ENCODE data around the gene GMDS. TPM values are rescaled to one million over a fixed set of nuclear protein-coding genes. Genes with fewer than 3 reads are reported as not detected.

Gene GMDS
- total RNA-seq, 1 donor from 2014 or later, result 7.2 TPM

DNA sequence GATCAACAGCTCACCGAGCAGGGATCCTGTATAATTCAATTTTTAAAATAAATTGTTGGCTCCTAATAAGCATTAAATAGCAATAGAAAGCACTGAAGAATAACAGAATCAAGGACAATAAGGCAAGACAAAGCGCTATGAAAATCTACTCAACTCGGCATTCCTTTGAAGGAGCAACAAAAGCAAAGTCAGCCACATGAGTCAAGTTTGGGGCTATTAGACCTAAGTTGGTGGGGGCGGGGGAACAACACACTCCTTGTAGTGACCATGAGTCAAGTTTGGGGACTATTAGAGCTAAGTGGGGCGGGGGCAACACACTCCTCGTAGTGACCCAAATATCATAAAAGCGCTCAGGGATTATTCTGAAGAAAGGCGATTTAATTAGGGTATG lies 515.7 kb downstream of the GMDS start:
- TF ChIP-seq, protein P1, sequence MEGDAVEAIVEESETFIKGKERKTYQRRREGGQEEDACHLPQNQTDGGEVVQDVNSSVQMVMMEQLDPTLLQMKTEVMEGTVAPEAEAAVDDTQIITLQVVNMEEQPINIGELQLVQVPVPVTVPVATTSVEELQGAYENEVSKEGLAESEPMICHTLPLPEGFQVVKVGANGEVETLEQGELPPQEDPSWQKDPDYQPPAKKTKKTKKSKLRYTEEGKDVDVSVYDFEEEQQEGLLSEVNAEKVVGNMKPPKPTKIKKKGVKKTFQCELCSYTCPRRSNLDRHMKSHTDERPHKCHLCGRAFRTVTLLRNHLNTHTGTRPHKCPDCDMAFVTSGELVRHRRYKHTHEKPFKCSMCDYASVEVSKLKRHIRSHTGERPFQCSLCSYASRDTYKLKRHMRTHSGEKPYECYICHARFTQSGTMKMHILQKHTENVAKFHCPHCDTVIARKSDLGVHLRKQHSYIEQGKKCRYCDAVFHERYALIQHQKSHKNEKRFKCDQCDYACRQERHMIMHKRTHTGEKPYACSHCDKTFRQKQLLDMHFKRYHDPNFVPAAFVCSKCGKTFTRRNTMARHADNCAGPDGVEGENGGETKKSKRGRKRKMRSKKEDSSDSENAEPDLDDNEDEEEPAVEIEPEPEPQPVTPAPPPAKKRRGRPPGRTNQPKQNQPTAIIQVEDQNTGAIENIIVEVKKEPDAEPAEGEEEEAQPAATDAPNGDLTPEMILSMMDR (IDR thresholded peaks at IDR 0.05; ENCODE audit: borderline replicate concordance), result no peak
- intact Hi-C loops (cut with micrococcal nuclease), result no loop called here
- no peak overlapping the region for H3K27ac ChIP-seq (replicated peaks)
- H3K36me3 ChIP-seq, result no peaks in the 10 kb centered on the region
- DNase-seq, result no peak
- peaks cover 15% of the 10 kb centered on the region for H3K9me3 ChIP-seq (replicated peaks)
- no peak overlapping the region for H3K4me3 ChIP-seq
- H3K27me3 ChIP-seq (ENCODE audit: low read depth), result no peaks in the 10 kb centered on the region
- no peaks in the 10 kb centered on the region for H3K4me1 ChIP-seq

DNA sequence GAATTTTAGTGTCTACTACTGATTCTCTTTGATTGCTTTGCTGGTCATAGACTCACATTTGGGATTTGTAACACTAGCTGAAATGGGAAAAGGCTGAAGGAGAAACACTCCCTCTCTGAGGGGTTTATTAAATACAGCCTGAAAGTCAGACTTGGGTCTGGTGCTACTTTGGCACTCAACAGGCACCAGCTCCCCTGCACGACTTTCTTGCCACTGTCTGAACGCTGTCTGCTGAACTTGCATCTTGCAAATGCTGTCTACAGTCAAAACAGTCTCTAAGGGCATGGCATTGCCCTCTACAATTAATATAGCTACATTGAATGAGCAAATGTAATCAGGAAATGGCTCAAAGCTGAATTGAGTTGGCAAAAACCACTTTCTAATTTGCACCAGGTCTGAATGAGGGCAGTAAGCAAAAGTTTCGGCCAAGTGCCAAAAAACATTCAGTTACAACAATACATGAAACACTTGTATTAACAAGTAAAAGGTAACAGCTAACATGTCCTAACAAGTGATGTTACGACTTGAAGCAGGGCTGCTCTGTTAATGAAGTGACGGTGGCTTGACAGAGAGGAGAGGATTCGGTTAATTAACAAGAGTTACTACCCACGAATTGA lies 516.2 kb downstream of the GMDS start:
- H3K27me3 ChIP-seq (ENCODE audit: low read depth), result no peaks in the 10 kb centered on the region
- H3K9me3 ChIP-seq (replicated peaks), result peaks cover 15% of the 10 kb centered on the region
- TF ChIP-seq, protein P1 (IDR thresholded peaks at IDR 0.05; ENCODE audit: borderline replicate concordance), result no peak
- H3K4me1 ChIP-seq, result peaks cover 2% of the 10 kb centered on the region
- H3K27ac ChIP-seq (replicated peaks), result no peak overlapping the region
- H3K4me3 ChIP-seq, result no peak overlapping the region
- intact Hi-C loops (cut with micrococcal nuclease), result no loop called here
- no peaks in the 10 kb centered on the region for H3K36me3 ChIP-seq
- no peak for DNase-seq

DNA sequence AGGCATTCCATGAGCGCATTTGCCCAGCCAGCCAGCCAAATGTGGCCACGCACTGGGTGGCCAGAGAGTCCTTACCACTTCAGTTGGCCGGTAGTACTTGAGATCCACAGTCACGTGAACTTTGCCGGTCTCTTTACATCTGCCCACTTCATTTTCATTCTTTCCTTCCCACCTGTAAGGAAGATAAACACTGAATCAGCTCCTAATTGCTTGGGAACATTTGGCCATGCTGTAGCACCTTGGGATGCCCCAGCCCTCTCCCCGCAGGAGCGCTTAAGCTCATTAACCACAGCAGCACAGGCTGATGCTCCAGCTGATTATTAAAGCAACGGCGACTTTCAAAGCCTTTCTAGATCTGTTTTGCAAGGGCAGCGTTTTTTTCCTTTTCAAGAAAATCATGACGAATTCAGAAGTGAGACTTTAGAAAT lies 519.0 kb downstream of the GMDS start:
- no peaks in the 10 kb centered on the region for H3K36me3 ChIP-seq
- TF ChIP-seq, protein P1 (IDR thresholded peaks at IDR 0.05; ENCODE audit: borderline replicate concordance), result no peak
- H3K4me3 ChIP-seq, result no peak overlapping the region
- intact Hi-C loops (cut with micrococcal nuclease), result no loop called here
- no peaks in the 10 kb centered on the region for H3K27me3 ChIP-seq (ENCODE audit: low read depth)
- no peak overlapping the region for H3K27ac ChIP-seq (replicated peaks)
- DNase-seq, result no peak
- peaks cover 8% of the 10 kb centered on the region for H3K4me1 ChIP-seq
- H3K9me3 ChIP-seq (replicated peaks), result peaks cover 10% of the 10 kb centered on the region

DNA sequence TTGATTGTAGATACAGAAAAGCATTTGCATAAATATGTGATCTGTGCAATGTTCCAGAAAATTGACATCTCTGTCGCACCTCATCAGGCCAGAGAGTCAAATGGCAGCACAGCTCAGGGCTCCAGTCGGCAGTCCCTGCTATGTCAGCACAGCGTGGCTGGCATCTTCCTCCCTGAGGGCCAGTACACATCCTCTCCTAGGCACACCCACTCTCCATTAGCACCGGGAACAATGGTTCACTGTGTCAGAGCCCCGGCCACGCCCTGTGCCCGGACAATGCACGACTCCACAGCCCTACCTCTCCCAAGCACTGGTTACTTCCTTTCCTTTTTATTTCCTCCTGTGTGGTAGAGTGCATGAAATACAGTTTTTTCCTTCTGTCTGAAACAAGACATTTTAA lies 520.8 kb downstream of the GMDS start:
- peak overlapping the region; percentile 78 for H3K27ac ChIP-seq (replicated peaks)
- H3K4me1 ChIP-seq, result peaks cover 8% of the 10 kb centered on the region
- TF ChIP-seq, protein P1 (IDR thresholded peaks at IDR 0.05; ENCODE audit: borderline replicate concordance), result no peak
- H3K36me3 ChIP-seq, result no peaks in the 10 kb centered on the region
- H3K9me3 ChIP-seq (replicated peaks), result no peaks in the 10 kb centered on the region
- peak overlapping the region; percentile 9 for H3K4me3 ChIP-seq
- no peaks in the 10 kb centered on the region for H3K27me3 ChIP-seq (ENCODE audit: low read depth)
- intact Hi-C loops (cut with micrococcal nuclease), result no loop called here
- DNase-seq, result peak; percentile 53

DNA sequence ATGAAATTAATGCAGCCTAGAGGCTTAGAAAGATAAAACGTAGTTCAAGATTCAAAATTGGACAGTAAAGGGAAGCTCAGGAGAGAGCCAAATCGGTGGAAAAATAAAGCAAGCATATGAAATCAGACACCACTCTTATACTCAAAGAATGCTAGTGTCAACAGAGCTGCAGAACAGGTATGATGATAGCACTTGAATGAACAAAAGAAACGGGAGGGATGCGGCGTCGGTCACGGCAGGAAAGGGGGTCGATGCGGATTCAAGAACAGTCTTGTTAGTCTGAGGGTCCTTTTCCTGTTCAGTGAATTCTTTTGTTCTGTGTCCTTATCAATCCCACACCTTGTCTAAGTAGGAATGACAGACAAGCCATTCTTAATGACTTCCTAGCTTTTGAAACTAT lies 521.3 kb downstream of the GMDS start:
- TF ChIP-seq, protein P1 (IDR thresholded peaks at IDR 0.05; ENCODE audit: borderline replicate concordance), result no peak
- no peak for DNase-seq
- H3K27ac ChIP-seq (replicated peaks), result peak overlapping the region; percentile 78
- H3K27me3 ChIP-seq (ENCODE audit: low read depth), result no peaks in the 10 kb centered on the region
- no peaks in the 10 kb centered on the region for H3K9me3 ChIP-seq (replicated peaks)
- no peak overlapping the region for H3K4me3 ChIP-seq
- no peaks in the 10 kb centered on the region for H3K36me3 ChIP-seq
- intact Hi-C loops (cut with micrococcal nuclease), result no loop called here
- peaks cover 8% of the 10 kb centered on the region for H3K4me1 ChIP-seq

Data from left ventricle myocardium inferior (tissue), 1 donor.